Measurements from ENCODE around the gene LRBA. TPM values are rescaled to one million over a fixed set of nuclear protein-coding genes. Genes with fewer than 3 reads are reported as not detected.

LRBA gene
- total and polyA plus RNA-seq, 4 donors: 8.2 to 69.8 (median 32.8) TPM

- WGBS: 73% methylated on average over 4 of the region's 4 CpGs
- Histone ChIP-seq H3K4me1 (ENCODE audit: control insufficient read depth in 4 of 4, insufficient read depth in 4 of 4, low read length in 3 of 4) (peaks cover 7 to 17% (median 14%) of the 10 kb centered on the region in 4 donors), H3K27ac (ENCODE audit: low read depth in 1 of 2, low read length in 2 of 2) (no peak overlapping the region), H3K4me3 (ENCODE audit: low read depth in 1 of 3, low read length in 3 of 3) (no peak overlapping the region), H3K36me3 (ENCODE audit: control insufficient read depth in 4 of 4, insufficient read depth in 3 of 4, low read depth in 1 of 4, low read length in 3 of 4) (peaks cover 0 to 5% (median under 1%) of the 10 kb centered on the region in 4 donors), H3K9me3 (ENCODE audit: control insufficient read depth in 4 of 4, low read length in 3 of 4) (no peaks in the 10 kb centered on the region), H3K9ac (ENCODE audit: low read depth in 1 of 2, low read length in 2 of 2) (no peak overlapping the region), H3K27me3 (ENCODE audit: control insufficient read depth in 4 of 4, insufficient read depth in 4 of 4, low read length in 3 of 4) (no peaks in the 10 kb centered on the region)
- no peak for DNase-seq (ENCODE audit: low spot score)
- TF ChIP-seq NR2F2 (IDR thresholded peaks at IDR 0.05): no peak
- TF ChIP-seq FOXA1 (IDR thresholded peaks at IDR 0.05): no peak
- TF ChIP-seq, protein P1, sequence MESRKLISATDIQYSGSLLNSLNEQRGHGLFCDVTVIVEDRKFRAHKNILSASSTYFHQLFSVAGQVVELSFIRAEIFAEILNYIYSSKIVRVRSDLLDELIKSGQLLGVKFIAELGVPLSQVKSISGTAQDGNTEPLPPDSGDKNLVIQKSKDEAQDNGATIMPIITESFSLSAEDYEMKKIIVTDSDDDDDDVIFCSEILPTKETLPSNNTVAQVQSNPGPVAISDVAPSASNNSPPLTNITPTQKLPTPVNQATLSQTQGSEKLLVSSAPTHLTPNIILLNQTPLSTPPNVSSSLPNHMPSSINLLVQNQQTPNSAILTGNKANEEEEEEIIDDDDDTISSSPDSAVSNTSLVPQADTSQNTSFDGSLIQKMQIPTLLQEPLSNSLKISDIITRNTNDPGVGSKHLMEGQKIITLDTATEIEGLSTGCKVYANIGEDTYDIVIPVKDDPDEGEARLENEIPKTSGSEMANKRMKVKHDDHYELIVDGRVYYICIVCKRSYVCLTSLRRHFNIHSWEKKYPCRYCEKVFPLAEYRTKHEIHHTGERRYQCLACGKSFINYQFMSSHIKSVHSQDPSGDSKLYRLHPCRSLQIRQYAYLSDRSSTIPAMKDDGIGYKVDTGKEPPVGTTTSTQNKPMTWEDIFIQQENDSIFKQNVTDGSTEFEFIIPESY (IDR thresholded peaks at IDR 0.05): no peak
- no peak for TF ChIP-seq JUND (IDR thresholded peaks at IDR 0.05)
- TF ChIP-seq HNF4G (IDR thresholded peaks at IDR 0.05): no peak
- TF ChIP-seq, protein P2, sequence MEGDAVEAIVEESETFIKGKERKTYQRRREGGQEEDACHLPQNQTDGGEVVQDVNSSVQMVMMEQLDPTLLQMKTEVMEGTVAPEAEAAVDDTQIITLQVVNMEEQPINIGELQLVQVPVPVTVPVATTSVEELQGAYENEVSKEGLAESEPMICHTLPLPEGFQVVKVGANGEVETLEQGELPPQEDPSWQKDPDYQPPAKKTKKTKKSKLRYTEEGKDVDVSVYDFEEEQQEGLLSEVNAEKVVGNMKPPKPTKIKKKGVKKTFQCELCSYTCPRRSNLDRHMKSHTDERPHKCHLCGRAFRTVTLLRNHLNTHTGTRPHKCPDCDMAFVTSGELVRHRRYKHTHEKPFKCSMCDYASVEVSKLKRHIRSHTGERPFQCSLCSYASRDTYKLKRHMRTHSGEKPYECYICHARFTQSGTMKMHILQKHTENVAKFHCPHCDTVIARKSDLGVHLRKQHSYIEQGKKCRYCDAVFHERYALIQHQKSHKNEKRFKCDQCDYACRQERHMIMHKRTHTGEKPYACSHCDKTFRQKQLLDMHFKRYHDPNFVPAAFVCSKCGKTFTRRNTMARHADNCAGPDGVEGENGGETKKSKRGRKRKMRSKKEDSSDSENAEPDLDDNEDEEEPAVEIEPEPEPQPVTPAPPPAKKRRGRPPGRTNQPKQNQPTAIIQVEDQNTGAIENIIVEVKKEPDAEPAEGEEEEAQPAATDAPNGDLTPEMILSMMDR (IDR thresholded peaks at IDR 0.05; ENCODE audit: low read depth, low read length, missing input control): no peak
- no peak for TF ChIP-seq FOXA2 (IDR thresholded peaks at IDR 0.05)
- TF ChIP-seq SP1 (IDR thresholded peaks at IDR 0.05): no peak
- TF ChIP-seq HNF4A (conservative IDR thresholded peaks at IDR 0.05): no peak
- no peak for TF ChIP-seq TAF1 (conservative IDR thresholded peaks at IDR 0.05)
- TF ChIP-seq, protein P3, sequence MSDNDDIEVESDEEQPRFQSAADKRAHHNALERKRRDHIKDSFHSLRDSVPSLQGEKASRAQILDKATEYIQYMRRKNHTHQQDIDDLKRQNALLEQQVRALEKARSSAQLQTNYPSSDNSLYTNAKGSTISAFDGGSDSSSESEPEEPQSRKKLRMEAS (IDR thresholded peaks at IDR 0.05): no peak
- TF ChIP-seq EGR1 (IDR thresholded peaks at IDR 0.05; ENCODE audit: low read depth in 2 of 2): no peak
- TF ChIP-seq, protein P4, sequence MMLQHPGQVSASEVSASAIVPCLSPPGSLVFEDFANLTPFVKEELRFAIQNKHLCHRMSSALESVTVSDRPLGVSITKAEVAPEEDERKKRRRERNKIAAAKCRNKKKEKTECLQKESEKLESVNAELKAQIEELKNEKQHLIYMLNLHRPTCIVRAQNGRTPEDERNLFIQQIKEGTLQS (IDR thresholded peaks at IDR 0.05): no peak
- TF ChIP-seq YY1 (IDR thresholded peaks at IDR 0.05): no peak
- TF ChIP-seq RXRA (IDR thresholded peaks at IDR 0.05): no peak
- TF ChIP-seq, protein P5, sequence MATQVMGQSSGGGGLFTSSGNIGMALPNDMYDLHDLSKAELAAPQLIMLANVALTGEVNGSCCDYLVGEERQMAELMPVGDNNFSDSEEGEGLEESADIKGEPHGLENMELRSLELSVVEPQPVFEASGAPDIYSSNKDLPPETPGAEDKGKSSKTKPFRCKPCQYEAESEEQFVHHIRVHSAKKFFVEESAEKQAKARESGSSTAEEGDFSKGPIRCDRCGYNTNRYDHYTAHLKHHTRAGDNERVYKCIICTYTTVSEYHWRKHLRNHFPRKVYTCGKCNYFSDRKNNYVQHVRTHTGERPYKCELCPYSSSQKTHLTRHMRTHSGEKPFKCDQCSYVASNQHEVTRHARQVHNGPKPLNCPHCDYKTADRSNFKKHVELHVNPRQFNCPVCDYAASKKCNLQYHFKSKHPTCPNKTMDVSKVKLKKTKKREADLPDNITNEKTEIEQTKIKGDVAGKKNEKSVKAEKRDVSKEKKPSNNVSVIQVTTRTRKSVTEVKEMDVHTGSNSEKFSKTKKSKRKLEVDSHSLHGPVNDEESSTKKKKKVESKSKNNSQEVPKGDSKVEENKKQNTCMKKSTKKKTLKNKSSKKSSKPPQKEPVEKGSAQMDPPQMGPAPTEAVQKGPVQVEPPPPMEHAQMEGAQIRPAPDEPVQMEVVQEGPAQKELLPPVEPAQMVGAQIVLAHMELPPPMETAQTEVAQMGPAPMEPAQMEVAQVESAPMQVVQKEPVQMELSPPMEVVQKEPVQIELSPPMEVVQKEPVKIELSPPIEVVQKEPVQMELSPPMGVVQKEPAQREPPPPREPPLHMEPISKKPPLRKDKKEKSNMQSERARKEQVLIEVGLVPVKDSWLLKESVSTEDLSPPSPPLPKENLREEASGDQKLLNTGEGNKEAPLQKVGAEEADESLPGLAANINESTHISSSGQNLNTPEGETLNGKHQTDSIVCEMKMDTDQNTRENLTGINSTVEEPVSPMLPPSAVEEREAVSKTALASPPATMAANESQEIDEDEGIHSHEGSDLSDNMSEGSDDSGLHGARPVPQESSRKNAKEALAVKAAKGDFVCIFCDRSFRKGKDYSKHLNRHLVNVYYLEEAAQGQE (IDR thresholded peaks at IDR 0.05): no peak
- TF ChIP-seq GABPA (IDR thresholded peaks at IDR 0.05 in 1 of 2, conservative IDR thresholded peaks at IDR 0.05 in 1 of 2): no peak
Measured at GRCh38 chr4:150725957-150726523, 289.0 kb downstream of the LRBA start.

Data from liver (tissue), 9 donors.